ENCODE data around the gene UHMK1. TPM values are rescaled to one million over a fixed set of nuclear protein-coding genes. Genes with fewer than 3 reads are reported as not detected.
A peak's percentile ranks its signal among the peaks of the same experiment; 100 is the strongest.

UHMK1 gene
- polyA plus RNA-seq, 1 experiment, result 16.9 TPM

GRCh38 chr1:162537216-162537615 lies 39.6 kb downstream of the UHMK1 start:
- DNase-seq (ENCODE audit: low read depth), result no peak
- no peak for TF ChIP-seq CTCF (IDR thresholded peaks at IDR 0.05; ENCODE audit: insufficient read depth, low read depth, low read length)
- no peaks in the 10 kb centered on the region for H3K27me3 ChIP-seq (ENCODE audit: control insufficient read depth, insufficient read depth, low read length)
- no peak overlapping the region for H3K4me3 ChIP-seq (ENCODE audit: low read depth, low read length)
- ChIA-PET POLR2A (no interaction called here), CTCF (interaction anchor here (0.6 kb wide), 1 partner anchor 807 kb away, joined by 4 read pairs; no protein-coding TSS in a partner anchor)
- no peaks in the 10 kb centered on the region for H3K36me3 ChIP-seq (ENCODE audit: control insufficient read depth, insufficient read depth, low read length)

- ChIA-PET POLR2A (no interaction called here), CTCF (no interaction called here)
- TF ChIP-seq CTCF (IDR thresholded peaks at IDR 0.05; ENCODE audit: insufficient read depth, low read depth, low read length), result no peak
- no peak overlapping the region for H3K4me3 ChIP-seq (ENCODE audit: low read depth, low read length)
- H3K27me3 ChIP-seq (ENCODE audit: control insufficient read depth, insufficient read depth, low read length), result no peaks in the 10 kb centered on the region
- H3K36me3 ChIP-seq (ENCODE audit: control insufficient read depth, insufficient read depth, low read length), result no peaks in the 10 kb centered on the region
- DNase-seq (ENCODE audit: low read depth), result peak; percentile 91
Measured at GRCh38 chr1:162538815-162539431, 41.3 kb downstream of the UHMK1 start.

- POLR2A ChIA-PET, result no interaction called here
Measured at GRCh38 chr1:162541619-162542141, 44.1 kb downstream of the UHMK1 start.

GRCh38 chr1:162543228-162543627 lies 45.6 kb downstream of the UHMK1 start:
- no peak overlapping the region for H3K4me3 ChIP-seq (ENCODE audit: low read depth, low read length)
- H3K36me3 ChIP-seq (ENCODE audit: control insufficient read depth, insufficient read depth, low read length), result no peaks in the 10 kb centered on the region
- POLR2A ChIA-PET, result no interaction called here
- no peak for TF ChIP-seq CTCF (IDR thresholded peaks at IDR 0.05; ENCODE audit: insufficient read depth, low read depth, low read length)
- CTCF ChIA-PET, result interaction anchor here (1.8 kb wide), 1 partner anchor 23 kb away, joined by 5 read pairs; no protein-coding TSS in a partner anchor
- DNase-seq (ENCODE audit: low read depth), result no peak
- no peaks in the 10 kb centered on the region for H3K27me3 ChIP-seq (ENCODE audit: control insufficient read depth, insufficient read depth, low read length)

More at GRCh38 chr1:162541619-162542141, 44.1 kb downstream of the UHMK1 start:
- Histone ChIP-seq H3K27me3 (ENCODE audit: control insufficient read depth, insufficient read depth, low read length) (no peaks in the 10 kb centered on the region), H3K4me3 (ENCODE audit: low read depth, low read length) (no peak overlapping the region), H3K36me3 (ENCODE audit: control insufficient read depth, insufficient read depth, low read length) (no peaks in the 10 kb centered on the region)
- peak; percentile 97 for DNase-seq (ENCODE audit: low read depth)
- CTCF ChIA-PET, result interaction anchor here (1.8 kb wide), 1 partner anchor 24 kb away, joined by 5 read pairs; no protein-coding TSS in a partner anchor
- no peak for TF ChIP-seq CTCF (IDR thresholded peaks at IDR 0.05; ENCODE audit: insufficient read depth, low read depth, low read length)

- no peaks in the 10 kb centered on the region for H3K36me3 ChIP-seq (ENCODE audit: control insufficient read depth, insufficient read depth, low read length)
- no peak overlapping the region for H3K4me3 ChIP-seq (ENCODE audit: low read depth, low read length)
- TF ChIP-seq CTCF (IDR thresholded peaks at IDR 0.05; ENCODE audit: insufficient read depth, low read depth, low read length), result no peak
- POLR2A ChIA-PET, result interaction anchor here (0.6 kb wide), 1 partner anchor 571 kb away, joined by 4 read pairs; no protein-coding TSS in a partner anchor
- CTCF ChIA-PET, result interaction anchor here (0.6 to 1.1 kb wide), 3 partner anchors 263 to 655 kb away, joined by 3 to 4 read pairs (median 4); partner anchors contain the start of gene RGS5
- DNase-seq (ENCODE audit: low read depth), result peak; percentile 84
- no peaks in the 10 kb centered on the region for H3K27me3 ChIP-seq (ENCODE audit: control insufficient read depth, insufficient read depth, low read length)
Measured at GRCh38 chr1:162548170-162548569, 50.6 kb downstream of the UHMK1 start.

Data from BJ (cell line).